Myometrial cell (primary cell): ENCODE results near the gene TRAPPC13. TPM values are rescaled to one million over a fixed set of nuclear protein-coding genes. Genes with fewer than 3 reads are reported as not detected.

Experiments used
- total RNA-seq: library from RNA; depleted of rRNA; stranded (reverse); fragments of >200 nt; gene quantifications from 2 replicates; pipeline ENCODE4 v1.2.3, GENCODE V29; 2015

The TRAPPC13 gene, protein sequence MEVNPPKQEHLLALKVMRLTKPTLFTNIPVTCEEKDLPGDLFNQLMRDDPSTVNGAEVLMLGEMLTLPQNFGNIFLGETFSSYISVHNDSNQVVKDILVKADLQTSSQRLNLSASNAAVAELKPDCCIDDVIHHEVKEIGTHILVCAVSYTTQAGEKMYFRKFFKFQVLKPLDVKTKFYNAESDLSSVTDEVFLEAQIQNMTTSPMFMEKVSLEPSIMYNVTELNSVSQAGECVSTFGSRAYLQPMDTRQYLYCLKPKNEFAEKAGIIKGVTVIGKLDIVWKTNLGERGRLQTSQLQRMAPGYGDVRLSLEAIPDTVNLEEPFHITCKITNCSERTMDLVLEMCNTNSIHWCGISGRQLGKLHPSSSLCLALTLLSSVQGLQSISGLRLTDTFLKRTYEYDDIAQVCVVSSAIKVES
- 20.2 and 21.4 TPM in 2 replicates for total RNA-seq

DNA sequence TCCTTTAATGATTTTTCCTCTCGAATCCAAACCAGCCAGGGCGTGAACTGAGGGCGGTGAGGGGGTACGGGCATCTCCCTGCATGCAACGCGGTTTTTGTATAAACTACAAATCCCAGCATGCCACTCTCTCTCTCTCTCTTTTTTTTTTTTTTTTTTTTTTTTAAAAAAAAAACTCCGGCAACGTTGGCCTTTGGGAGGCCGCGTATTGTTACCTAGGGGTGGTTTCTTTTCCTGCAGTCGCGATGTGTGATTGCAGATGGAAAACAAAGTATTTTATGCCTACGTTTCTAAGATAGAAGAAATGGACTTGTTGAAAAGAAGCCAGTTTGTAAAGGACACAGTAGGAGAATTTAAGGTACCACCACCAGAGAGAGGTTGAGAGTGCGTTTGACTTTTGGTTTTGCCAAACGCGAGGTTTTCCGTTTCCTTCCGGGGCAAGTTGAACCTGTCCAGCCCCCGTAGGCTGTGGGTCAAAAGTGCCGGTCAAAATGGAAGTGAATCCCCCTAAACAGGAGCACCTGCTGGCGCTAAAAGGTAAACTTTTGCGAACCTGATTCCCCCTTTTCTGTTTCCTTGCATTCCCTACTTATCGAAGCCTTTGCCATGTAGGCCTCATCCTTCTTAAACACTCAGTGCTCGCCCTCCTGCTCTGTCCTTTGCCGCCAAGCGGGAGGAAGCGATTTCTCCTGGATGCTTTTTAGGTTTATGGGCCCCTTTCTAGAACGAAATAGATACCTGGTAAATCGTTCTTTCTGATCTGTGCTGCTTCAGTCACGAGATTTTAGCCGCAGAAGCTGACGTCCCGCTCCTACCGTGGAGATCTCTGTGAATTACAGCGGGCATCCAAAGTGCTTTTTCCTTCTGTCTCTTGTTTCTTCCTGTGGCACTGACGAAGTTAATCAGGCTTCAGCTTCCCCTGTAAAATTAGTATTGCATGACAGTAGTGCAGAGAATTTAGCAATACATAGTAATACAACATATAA is at the start of gene TRAPPC13, which contains the start of gene SHLD3:
Gene TRAPPC13, plus strand, starts transcription at position 457 of the 985 bp plus-strand sequence. Its CDS starts 34 bp downstream, at position 491.
Gene SHLD3, plus strand, starts transcription at position 457 of the 985 bp plus-strand sequence. CDS start 4,561 bp downstream, outside the sequence.

DNA sequence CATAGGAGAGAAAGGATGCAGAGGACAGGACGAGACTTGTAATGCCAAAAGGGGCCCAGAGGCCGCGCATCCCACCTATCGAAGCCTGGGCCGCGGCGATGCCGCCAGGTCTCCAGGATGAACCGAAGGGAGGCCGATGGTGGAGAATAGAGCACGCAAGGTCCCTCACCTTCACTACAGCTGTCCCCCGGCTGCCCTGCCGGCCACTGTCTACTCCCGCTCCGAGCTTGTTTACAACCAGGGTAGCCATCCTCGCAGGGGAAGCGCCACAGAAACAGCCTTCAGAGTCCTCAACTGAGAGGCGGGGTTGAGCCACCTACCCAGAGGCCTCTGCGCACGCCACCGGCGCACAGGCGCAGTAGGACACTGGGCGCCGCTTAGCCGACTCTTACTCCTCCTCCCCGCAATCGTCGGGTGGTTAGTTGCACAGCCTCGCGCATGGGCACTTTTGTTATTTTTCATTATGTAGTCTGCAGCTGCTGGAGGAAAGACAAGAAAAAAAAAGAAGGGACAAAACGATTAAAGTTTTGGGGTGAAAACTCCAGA is 729 bp upstream of the TRAPPC13 start, which contains the start of gene TRIM23:
Gene TRIM23, minus strand, starts transcription at position 309 of the 546 bp plus-strand sequence. Its CDS starts 59 bp downstream, at position 250.

Other genes with a start within 250 kb of the TRAPPC13 start
- gene ADAMTS6, start 143.1 kb upstream of the TRAPPC13 start, total RNA-seq = 17.3 and 28.2 TPM in 2 replicates
- gene CENPK, start 61.9 kb upstream of the TRAPPC13 start, total RNA-seq = 14.7 and 20.7 TPM in 2 replicates
- gene PPWD1, start 61.7 kb upstream of the TRAPPC13 start, total RNA-seq = 25.9 and 34.6 TPM in 2 replicates
- gene TRIM23, start 694 bp upstream of the TRAPPC13 start, total RNA-seq = 11.0 and 15.6 TPM in 2 replicates
- gene SHLD3, start within 50 bp of the TRAPPC13 start, total RNA-seq = 0.58 and 1.2 TPM in 2 replicates
- gene SGTB, start 97.1 kb downstream of the TRAPPC13 start, total RNA-seq = 15.6 and 26.6 TPM in 2 replicates
- gene NLN, start 97.2 kb downstream of the TRAPPC13 start, total RNA-seq = 38.9 and 45.0 TPM in 2 replicates